ENCODE data around the gene PRPF19. TPM values are rescaled to one million over a fixed set of nuclear protein-coding genes. Genes with fewer than 3 reads are reported as not detected.

Gene PRPF19
- total and polyA plus RNA-seq, 2 of the 4 experiments (the other 2 are of a cell fraction), result 29.8 to 50.4 TPM

DNA sequence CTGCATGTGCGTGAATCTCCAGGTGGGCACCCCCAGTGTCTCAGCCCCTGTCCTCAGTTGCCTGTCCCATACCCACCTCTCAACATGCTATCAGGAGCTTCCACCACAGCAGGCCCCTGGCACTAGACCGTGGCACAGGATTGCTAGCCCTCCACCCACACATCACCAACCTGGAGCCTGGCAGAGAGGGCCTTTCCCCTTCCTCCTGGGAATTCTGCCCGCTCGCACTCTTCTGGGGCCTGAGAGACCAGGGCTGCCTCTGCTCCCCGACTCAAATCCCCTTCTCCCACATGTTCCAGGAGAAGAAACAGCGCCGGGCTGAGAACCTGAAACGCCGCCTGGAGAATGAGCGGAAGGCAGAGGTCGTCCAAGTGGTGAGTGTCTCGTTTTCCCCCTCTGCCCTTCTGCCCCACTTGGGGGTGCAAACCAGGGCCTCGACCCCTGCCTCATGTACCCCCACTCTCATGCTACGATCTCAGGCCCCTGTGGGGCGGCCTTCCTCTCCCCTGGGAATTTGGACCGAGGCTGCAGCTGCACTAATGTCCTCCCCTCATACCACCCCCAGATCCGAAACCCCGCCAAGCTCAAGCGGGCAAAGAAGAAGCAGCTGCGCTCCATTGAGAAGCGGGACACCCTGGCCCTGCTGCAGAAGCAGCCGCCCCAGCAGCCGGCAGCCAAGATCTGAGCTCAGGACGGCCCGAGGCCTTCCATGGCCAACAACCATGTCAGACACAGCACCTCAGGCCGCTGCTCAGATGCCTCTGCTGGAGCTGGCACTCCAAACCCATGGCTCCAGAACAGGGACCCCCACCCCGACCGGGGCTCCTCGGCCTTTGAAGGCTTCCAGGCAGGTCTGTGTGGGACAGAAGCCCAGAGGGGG, 56.5 kb downstream of the PRPF19 start:
- Histone ChIP-seq H4K8ac (ENCODE audit: low read depth in 2 of 2, low read length in 2 of 2) (no peak overlapping the region), H4K20me1 (ENCODE audit: insufficient read depth, low read length) (0 out of 2 replicates have a peak, but pooled peaks cover 3% of the 10 kb centered on the region), H3K18ac (ENCODE audit: low read depth, low read length) (no peak overlapping the region), H2BK20ac (ENCODE audit: low read depth, low read length) (no peak overlapping the region), H3K79me1 (ENCODE audit: low read depth in 1 of 2, low read length in 2 of 2) (peaks cover 11 to 18% of the 10 kb centered on the region in 2 experiments; a peak in 3 of 4 replicates), H2BK15ac (ENCODE audit: low read depth, low read length) (no peak overlapping the region), H2AK5ac (ENCODE audit: low read depth, low read length) (no peak overlapping the region), H3K9me1 (ENCODE audit: insufficient read depth, low read length) (0 out of 2 replicates have a peak, but pooled peaks cover 3% of the 10 kb centered on the region), H4K5ac (ENCODE audit: low read depth, low read length) (no peak overlapping the region), H3K4ac (ENCODE audit: low read depth, low read length) (no peak overlapping the region), H4K91ac (ENCODE audit: insufficient read depth, low read depth, low read length) (no peak overlapping the region), H3K4me3 (ENCODE audit: insufficient read depth, low read depth, low read length) (no peak overlapping the region), H2BK120ac (ENCODE audit: low read depth, low read length) (no peak overlapping the region), H3K4me2 (ENCODE audit: low read depth, low read length) (no peak overlapping the region), H3K27me3 (ENCODE audit: control insufficient read depth, insufficient read depth, low read length) (no peaks in the 10 kb centered on the region), H2BK5ac (ENCODE audit: low read depth, low read length, poor library complexity, severe bottlenecking) (no peak overlapping the region), H3K4me1 (ENCODE audit: control insufficient read depth, insufficient read depth, low read length) (peaks cover 3% of the 10 kb centered on the region; the same call in 1 of the 2 replicates), H2AK9ac (replicated peaks; ENCODE audit: low read depth, low read length, poor library complexity) (no peak overlapping the region), H3K14ac (replicated peaks; ENCODE audit: low read depth, low read length) (no peak overlapping the region), H3K23ac (ENCODE audit: low read depth, low read length) (no peak overlapping the region), H3K9ac (ENCODE audit: low read depth, low read length) (no peak overlapping the region), H2AFZ (replicated peaks; ENCODE audit: low read length, poor library complexity) (no peak overlapping the region), H3K9me3 (ENCODE audit: control insufficient read depth, insufficient read depth, low read length) (no peaks in the 10 kb centered on the region), H3K36me3 (ENCODE audit: control insufficient read depth, insufficient read depth, low read length) (peaks cover 34% of the 10 kb centered on the region), H3K56ac (ENCODE audit: extremely low read depth, insufficient read depth, low read length) (no peak overlapping the region), H3K27ac (ENCODE audit: insufficient read depth, low read length) (no peak overlapping the region)
- CTCF ChIA-PET, result no interaction called here
- 98% methylated on average over 6 of the region's 29 CpGs; no CpG with 5 or more reads in 1 of the 2 experiments for WGBS, 2 experiments (ENCODE audit: extremely low coverage in 2 of 2, insufficient read length in 1 of 2)
- in situ Hi-C loops (cut with MboI; ENCODE audit: low sequenced_read_pairs), result no loop called here
- intact Hi-C loops (cut with micrococcal nuclease), result no loop called here
- dilution Hi-C loops (cut with HindIII; ENCODE audit: low sequenced_read_pairs, unreplicated experiment), result no loop called here
- ATAC-seq (ENCODE audit: low read depth), result no peak
- BruUV-seq (replicated peaks), result no TSS peak
- POLR2A ChIA-PET (ENCODE audit: unreplicated experiment), result no interaction called here
- TF ChIP-seq RFX5 (IDR thresholded peaks at IDR 0.05; ENCODE audit: low read depth, low read length), result no peak
- no peak for TF ChIP-seq CHD1 (IDR thresholded peaks at IDR 0.05; ENCODE audit: low read depth, low read length)
- TF ChIP-seq RCOR1 (IDR thresholded peaks at IDR 0.05; ENCODE audit: insufficient replicate concordance, low read length), result no peak
- no peak for TF ChIP-seq CEBPB (IDR thresholded peaks at IDR 0.05; ENCODE audit: low read depth, low read length)
- no peak for TF ChIP-seq FOS (IDR thresholded peaks at IDR 0.05; ENCODE audit: low read depth, low read length)
- TF ChIP-seq USF2 (IDR thresholded peaks at IDR 0.05; ENCODE audit: low read depth, low read length), result no peak
- TF ChIP-seq BHLHE40 (IDR thresholded peaks at IDR 0.05; ENCODE audit: low read depth, low read length), result no peak
- no peak for TF ChIP-seq MAFK (IDR thresholded peaks at IDR 0.05; ENCODE audit: low read depth, low read length)
- no peak for TF ChIP-seq MXI1 (IDR thresholded peaks at IDR 0.05; ENCODE audit: borderline replicate concordance, low read depth, low read length)
- TF ChIP-seq, protein P1, sequence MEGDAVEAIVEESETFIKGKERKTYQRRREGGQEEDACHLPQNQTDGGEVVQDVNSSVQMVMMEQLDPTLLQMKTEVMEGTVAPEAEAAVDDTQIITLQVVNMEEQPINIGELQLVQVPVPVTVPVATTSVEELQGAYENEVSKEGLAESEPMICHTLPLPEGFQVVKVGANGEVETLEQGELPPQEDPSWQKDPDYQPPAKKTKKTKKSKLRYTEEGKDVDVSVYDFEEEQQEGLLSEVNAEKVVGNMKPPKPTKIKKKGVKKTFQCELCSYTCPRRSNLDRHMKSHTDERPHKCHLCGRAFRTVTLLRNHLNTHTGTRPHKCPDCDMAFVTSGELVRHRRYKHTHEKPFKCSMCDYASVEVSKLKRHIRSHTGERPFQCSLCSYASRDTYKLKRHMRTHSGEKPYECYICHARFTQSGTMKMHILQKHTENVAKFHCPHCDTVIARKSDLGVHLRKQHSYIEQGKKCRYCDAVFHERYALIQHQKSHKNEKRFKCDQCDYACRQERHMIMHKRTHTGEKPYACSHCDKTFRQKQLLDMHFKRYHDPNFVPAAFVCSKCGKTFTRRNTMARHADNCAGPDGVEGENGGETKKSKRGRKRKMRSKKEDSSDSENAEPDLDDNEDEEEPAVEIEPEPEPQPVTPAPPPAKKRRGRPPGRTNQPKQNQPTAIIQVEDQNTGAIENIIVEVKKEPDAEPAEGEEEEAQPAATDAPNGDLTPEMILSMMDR (conservative IDR thresholded peaks at IDR 0.05; ENCODE audit: low read depth, low read length), result no peak
- no peak for TF ChIP-seq RAD21 (IDR thresholded peaks at IDR 0.05; ENCODE audit: low read length)
- no peak for DNase-seq
